Liver (tissue), 9 donors: ENCODE results near the gene C1GALT1. TPM values are rescaled to one million over a fixed set of nuclear protein-coding genes. Genes with fewer than 3 reads are reported as not detected.
"Not testable (repeated sequence)": the region's sequence is repeated elsewhere in the genome, so short reads cannot be mapped to it uniquely, and the experiment has no call there.

Source experiments
- DNase-seq: peaks from one replicate; pipeline ENCODE4 v3.0.0-alpha.2; 2017; ENCODE audit warnings: low spot score
- H3K27ac ChIP-seq, 2 donors: one replicate each; pipeline ENCODE4 v1.7.0; 2013; ENCODE audit warnings: inconsistent platforms in 2 of 2, low read length in 2 of 2, control low read depth in 1 of 2, low read depth in 1 of 2, mild to moderate bottlenecking in 1 of 2
- H3K27me3 ChIP-seq, 4 donors: one replicate each; pipeline versions ENCODE4 v1.6.1 to v1.7.0; 2013; ENCODE audit warnings: low read length in 3 of 4, inconsistent platforms in 1 of 4, mild to moderate bottlenecking in 1 of 4, moderate library complexity in 1 of 4; ENCODE audit not compliant: control insufficient read depth in 4 of 4, insufficient read depth in 4 of 4
- H3K36me3 ChIP-seq, 4 donors: one replicate each; pipeline versions ENCODE4 v1.6.1 to v1.7.0; 2013; ENCODE audit warnings: low read length in 3 of 4, mild to moderate bottlenecking in 3 of 4, low read depth in 1 of 4, moderate library complexity in 1 of 4; ENCODE audit not compliant: control insufficient read depth in 4 of 4, insufficient read depth in 3 of 4
- H3K4me1 ChIP-seq, 4 donors: one replicate each; pipeline versions ENCODE4 v1.6.1 to v1.7.0; 2013; ENCODE audit warnings: low read length in 3 of 4, mild to moderate bottlenecking in 3 of 4, moderate library complexity in 1 of 4; ENCODE audit not compliant: control insufficient read depth in 4 of 4, insufficient read depth in 4 of 4
- H3K4me3 ChIP-seq, 3 donors: one replicate each; pipeline versions ENCODE4 v1.6.1 to v1.7.0; 2013; ENCODE audit warnings: low read length in 3 of 3, control low read depth in 1 of 3, low read depth in 1 of 3, mild to moderate bottlenecking in 1 of 3
- H3K9ac ChIP-seq, 2 donors: one replicate each; pipeline ENCODE4 v1.7.0; 2013; ENCODE audit warnings: low read length in 2 of 2, mild to moderate bottlenecking in 2 of 2, moderate library complexity in 2 of 2, control low read depth in 1 of 2, low read depth in 1 of 2
- H3K9me3 ChIP-seq, 4 donors: one replicate each; pipeline versions ENCODE4 v1.6.1 to v1.7.0; 2013; ENCODE audit warnings: low read length in 3 of 4; ENCODE audit not compliant: control insufficient read depth in 4 of 4
- ATF3 ChIP-seq: IDR thresholded peaks from 2 replicates; pipeline ENCODE4 v1.6.1; 2016; ENCODE audit warnings: antibody characterized with exemption
- CTCF ChIP-seq: fragments of 150-350 bp; IDR thresholded peaks from 2 replicates; pipeline ENCODE4 v1.5.1; 2017; ENCODE audit warnings: improper control_type of control experiment, low read depth, low read length; ENCODE audit not compliant: missing input control
- EGR1 ChIP-seq, 2 donors: IDR thresholded peaks; 2 replicates each; pipeline ENCODE4 v1.6.1; 2016 to 2018; ENCODE audit warnings: antibody characterized with exemption in 2 of 2, low read depth in 2 of 2
- FOXA1 ChIP-seq: IDR thresholded peaks from 2 replicates; pipeline ENCODE4 v1.6.1; 2016; ENCODE audit warnings: antibody characterized with exemption
- FOXA2 ChIP-seq: IDR thresholded peaks from 2 replicates; pipeline ENCODE4 v1.6.1; 2016; ENCODE audit warnings: antibody characterized with exemption
- GABPA ChIP-seq, 2 donors: IDR thresholded peaks in 1 of 2; conservative IDR thresholded peaks in 1 of 2; 2 replicates each; pipeline ENCODE4 v1.6.1; 2016; ENCODE audit warnings: antibody characterized with exemption in 2 of 2, mild to moderate bottlenecking in 1 of 2, moderate library complexity in 1 of 2
- HNF4A ChIP-seq, 2 donors: conservative IDR thresholded peaks; 2 replicates each; pipeline ENCODE4 v1.6.1; 2016; ENCODE audit warnings: antibody characterized with exemption in 2 of 2, mild to moderate bottlenecking in 2 of 2
- JUND ChIP-seq, 2 donors: IDR thresholded peaks; 2 replicates each; pipeline ENCODE4 v1.6.1; 2016; ENCODE audit warnings: antibody characterized with exemption in 2 of 2
- NR2F2 ChIP-seq: IDR thresholded peaks from 2 replicates; pipeline ENCODE4 v1.6.1; 2016; ENCODE audit warnings: antibody characterized with exemption
- RAD21 ChIP-seq, 2 donors: IDR thresholded peaks; 2 replicates each; pipeline ENCODE4 v1.6.1; 2016; ENCODE audit warnings: antibody characterized with exemption in 2 of 2, mild to moderate bottlenecking in 2 of 2
- REST ChIP-seq: IDR thresholded peaks from 2 replicates; pipeline ENCODE4 v1.6.1; 2016; ENCODE audit warnings: antibody characterized with exemption, mild to moderate bottlenecking
- RXRA ChIP-seq, 2 donors: IDR thresholded peaks; 2 replicates each; pipeline ENCODE4 v1.6.1; 2017 to 2018; ENCODE audit warnings: antibody characterized with exemption in 2 of 2, mild to moderate bottlenecking in 1 of 2
- SP1 ChIP-seq: IDR thresholded peaks from 2 replicates; pipeline ENCODE4 v1.6.1; 2018; ENCODE audit warnings: antibody characterized with exemption, mild to moderate bottlenecking
- TAF1 ChIP-seq: conservative IDR thresholded peaks from 2 replicates; pipeline ENCODE4 v1.6.1; 2016; ENCODE audit warnings: antibody characterized with exemption, mild to moderate bottlenecking
- YY1 ChIP-seq: IDR thresholded peaks from 2 replicates; pipeline ENCODE4 v1.6.1; 2016; ENCODE audit warnings: antibody characterized with exemption, mild to moderate bottlenecking
- ZBTB33 ChIP-seq: IDR thresholded peaks from 2 replicates; pipeline ENCODE4 v1.6.1; 2016; ENCODE audit warnings: antibody characterized with exemption
- WGBS: extraction: QIAGEN DNeasy Blood & Tissue Kit; methylation state at CpG from one replicate; pipeline ENCODE4 v1.1.7; 2013; 5-methylcytosine and 5-hydroxymethylcytosine counted together
- polyA plus RNA-seq, 2 donors: library from polyadenylated mRNA; stranded (reverse) in 1 of 2; unstranded in 1 of 2; fragments of 200-250 nt in 1 of 2; fragments of >200 nt in 1 of 2; fragmentation: Nextera tagmentation in 1 of 2; extraction: Ambion mirVana in 1 of 2; gene quantifications; one replicate each; pipeline versions ENCODE4 v1.2.1 to v1.2.3, GENCODE V29; 2013 to 2015
- total RNA-seq, 2 donors: library from RNA; depleted of rRNA; stranded (reverse); fragments of >200 nt; gene quantifications; one replicate each; pipeline ENCODE4 v1.2.3, GENCODE V29; 2014
- donor health status: healthy.
- donor health status: healthy.
- donor health status: healthy.
- donor health status: healthy.
- donor health status: healthy.

The C1GALT1 gene
- total and polyA plus RNA-seq, 4 donors, result 5.6 to 28.6 (median 12.5) TPM

GRCh38 chr7:7190142-7190541 is 7.8 kb downstream of the C1GALT1 start:
- H3K36me3 ChIP-seq, result no peaks in the 10 kb centered on the region
- no peak for DNase-seq
- no peak overlapping the region for H3K4me3 ChIP-seq
- WGBS, result 70% methylated on average over 5 of the region's 5 CpGs
- H3K4me1 ChIP-seq, result peaks cover 0 to 10% (median 5%) of the 10 kb centered on the region in 4 donors
- H3K9ac ChIP-seq, result no peak overlapping the region
- H3K9me3 ChIP-seq, result no peaks in the 10 kb centered on the region
- H3K27ac ChIP-seq, result no peak overlapping the region
- no peak for TF ChIP-seq RAD21 (IDR thresholded peaks at IDR 0.05)
- no peak for TF ChIP-seq GABPA (IDR thresholded peaks at IDR 0.05 in 1 of 2, conservative IDR thresholded peaks at IDR 0.05 in 1 of 2)
- TF ChIP-seq NR2F2, result no peak
- TF ChIP-seq ZBTB33, result no peak
- no peak for TF ChIP-seq JUND (IDR thresholded peaks at IDR 0.05)
- TF ChIP-seq FOXA1, result no peak
- TF ChIP-seq RXRA (IDR thresholded peaks at IDR 0.05), result no peak
- TF ChIP-seq REST, result no peak
- no peak for TF ChIP-seq ATF3
- no peak for TF ChIP-seq YY1
- TF ChIP-seq EGR1 (IDR thresholded peaks at IDR 0.05; ENCODE audit: low read depth in 2 of 2), result no peak
- no peak for TF ChIP-seq CTCF
- no peak for TF ChIP-seq SP1
- TF ChIP-seq FOXA2, result no peak
- H3K27me3 ChIP-seq, result no peaks in the 10 kb centered on the region

- Histone ChIP-seq H3K4me3 (no peak overlapping the region), H3K27me3 (no peaks in the 10 kb centered on the region), H3K4me1 (peaks cover 0 to 5% (median 1%) of the 10 kb centered on the region in 4 donors), H3K9me3 (no peaks in the 10 kb centered on the region), H3K27ac (no peak overlapping the region), H3K9ac (no peak overlapping the region), H3K36me3 (no peaks in the 10 kb centered on the region)
- TF ChIP-seq JUND (IDR thresholded peaks at IDR 0.05) (no peak), EGR1 (IDR thresholded peaks at IDR 0.05; ENCODE audit: low read depth in 2 of 2) (no peak), HNF4A (conservative IDR thresholded peaks at IDR 0.05) (no peak), CTCF (no peak), TAF1 (no peak), FOXA2 (no peak), FOXA1 (no peak), YY1 (no peak)
- whole genome bisulfite sequencing, result 95% methylated on average over 1 of the region's 1 CpG
- DNase-seq, result no peak
Observed at GRCh38 chr7:7191137-7191536, 8.8 kb downstream of the C1GALT1 start.

GRCh38 chr7:7192798-7193788 is 10.7 kb downstream of the C1GALT1 start:
- not testable (repeated sequence) for H3K4me1 ChIP-seq, H3K9me3 ChIP-seq, H3K27me3 ChIP-seq, H3K4me3 ChIP-seq, H3K27ac ChIP-seq, DNase-seq, H3K9ac ChIP-seq, H3K36me3 ChIP-seq
- 87% methylated on average over 4 of the region's 4 CpGs for WGBS
